IMR-90 (cell line): ENCODE measurements around the gene OSM. TPM values are rescaled to one million over a fixed set of nuclear protein-coding genes. Genes with fewer than 3 reads are reported as not detected.

ENCODE experiments used
- ATAC-seq: fragments of 200-7000 bp; cut with Tn5 transposase; 2 replicates; pipeline ENCODE4 v1.9.1; 2020; ENCODE audit warnings: low read depth, mild to moderate bottlenecking, moderate library complexity
- BruUV-seq: library from RNA; stranded (reverse); fragments of 400-500 nt; replicated peaks from 2 replicates; lab custom pipeline; 2021; lab: Mats Ljungman, UMichigan
- CTCF ChIA-PET: fragments of 300-600 bp; formaldehyde crosslinking; extraction: SDS; loops from one replicate; lab custom pipeline; 2021; ENCODE audit warnings: antibody characterized with exemption; lab: Yijun Ruan, JAX
- POLR2A ChIA-PET: fragments of 300-600 bp; sonication (Branson Sonifier 250); formaldehyde crosslinking; loops from one replicate; lab custom pipeline; 2022; ENCODE audit warnings: antibody characterized with exemption; ENCODE audit not compliant: unreplicated experiment; lab: Charles Lee
- DNase-seq: peaks from one replicate; pipeline ENCODE4 v3.0.0; 2013
- H2AFZ ChIP-seq: replicated peaks from 2 replicates; pipeline ENCODE3; 2013; ENCODE audit warnings: low read length, mild to moderate bottlenecking; ENCODE audit not compliant: poor library complexity
- H2AK5ac ChIP-seq: 2 replicates; pipeline ENCODE4 v1.6.1; 2013; ENCODE audit warnings: low read depth, low read length, inconsistent platforms
- H2AK9ac ChIP-seq: replicated peaks from 2 replicates; pipeline ENCODE3; 2013; ENCODE audit warnings: mild to moderate bottlenecking, low read depth, low read length, moderate library complexity; ENCODE audit not compliant: poor library complexity
- H2BK120ac ChIP-seq: 2 replicates; pipeline ENCODE4 v1.6.1; 2013; ENCODE audit warnings: low read depth, low read length, inconsistent platforms
- H2BK15ac ChIP-seq: 3 replicates; pipeline ENCODE4 v1.6.1; 2013; ENCODE audit warnings: low read depth, low read length, inconsistent platforms
- H2BK20ac ChIP-seq: 2 replicates; pipeline ENCODE4 v1.6.1; 2013; ENCODE audit warnings: low read depth, mild to moderate bottlenecking, inconsistent platforms, low read length, moderate library complexity
- H2BK5ac ChIP-seq: 2 replicates; pipeline ENCODE4 v1.6.1; 2013; ENCODE audit warnings: mild to moderate bottlenecking, low read depth, low read length, inconsistent platforms; ENCODE audit not compliant: poor library complexity, severe bottlenecking
- H3K14ac ChIP-seq: replicated peaks from 2 replicates; pipeline ENCODE4 v1.6.1; 2013; ENCODE audit warnings: low read depth, low read length, inconsistent platforms
- H3K18ac ChIP-seq: 2 replicates; pipeline ENCODE4 v1.6.1; 2013; ENCODE audit warnings: low read depth, low read length, control low read depth
- H3K23ac ChIP-seq: 2 replicates; pipeline ENCODE4 v1.6.1; 2013; ENCODE audit warnings: low read depth, low read length, inconsistent platforms
- H3K27ac ChIP-seq: 2 replicates; pipeline ENCODE4 v1.5.1; 2013; ENCODE audit warnings: mild to moderate bottlenecking, control low read depth, low read length; ENCODE audit not compliant: insufficient read depth
- H3K27me3 ChIP-seq: 2 replicates; pipeline ENCODE4 v1.6.1; 2013; ENCODE audit warnings: low read length; ENCODE audit not compliant: control insufficient read depth, insufficient read depth
- H3K36me3 ChIP-seq: 2 replicates; pipeline ENCODE4 v1.6.1; 2013; ENCODE audit warnings: low read length, mixed read lengths; ENCODE audit not compliant: control insufficient read depth, insufficient read depth
- H3K4ac ChIP-seq: 2 replicates; pipeline ENCODE4 v1.6.1; 2013; ENCODE audit warnings: low read depth, low read length, inconsistent platforms
- H3K4me1 ChIP-seq: 2 replicates; pipeline ENCODE4 v1.6.1; 2013; ENCODE audit warnings: low read length, mixed read lengths; ENCODE audit not compliant: control insufficient read depth, insufficient read depth
- H3K4me2 ChIP-seq: 2 replicates; pipeline ENCODE4 v1.6.1; 2013; ENCODE audit warnings: low read depth, mild to moderate bottlenecking, control low read depth, low read length, moderate library complexity
- H3K4me3 ChIP-seq: 2 replicates; pipeline ENCODE4 v1.5.1; 2013; ENCODE audit warnings: low read depth, mild to moderate bottlenecking, control low read depth, low read length, moderate library complexity; ENCODE audit not compliant: insufficient read depth
- H3K56ac ChIP-seq: 2 replicates; pipeline ENCODE4 v1.6.1; 2013; ENCODE audit warnings: low read length, inconsistent platforms; ENCODE audit not compliant: insufficient read depth; ENCODE audit errors: extremely low read depth
- H3K79me1 ChIP-seq, 2 experiments: 2 replicates each; pipeline ENCODE4 v1.6.1; 2013; ENCODE audit warnings: low read length in 2 of 2, inconsistent platforms in 1 of 2, low read depth in 1 of 2
- H3K9ac ChIP-seq: 2 replicates; pipeline ENCODE4 v1.6.1; 2013; ENCODE audit warnings: low read depth, low read length, control low read depth
- H3K9me1 ChIP-seq: 2 replicates; pipeline ENCODE4 v1.6.1; 2013; ENCODE audit warnings: low read length, inconsistent platforms; ENCODE audit not compliant: insufficient read depth
- H3K9me3 ChIP-seq: 2 replicates; pipeline ENCODE4 v1.6.1; 2013; ENCODE audit warnings: low read length; ENCODE audit not compliant: control insufficient read depth, insufficient read depth
- H4K20me1 ChIP-seq: 2 replicates; pipeline ENCODE4 v1.6.1; 2013; ENCODE audit warnings: low read length, inconsistent platforms; ENCODE audit not compliant: insufficient read depth
- H4K5ac ChIP-seq: 2 replicates; pipeline ENCODE4 v1.6.1; 2013; ENCODE audit warnings: mild to moderate bottlenecking, low read depth, low read length, control low read depth
- H4K8ac ChIP-seq, 2 experiments: 2 replicates each; pipeline ENCODE4 v1.6.1; 2013; ENCODE audit warnings: low read depth in 2 of 2, low read length in 2 of 2, control low read depth in 1 of 2, inconsistent platforms in 1 of 2
- H4K91ac ChIP-seq: 2 replicates; pipeline ENCODE4 v1.6.1; 2013; ENCODE audit warnings: low read depth, low read length, inconsistent platforms; ENCODE audit not compliant: insufficient read depth
- CEBPB ChIP-seq: IDR thresholded peaks from 2 replicates; pipeline ENCODE4 v1.6.1; 2012; ENCODE audit warnings: low read depth, low read length, improper control_type of control experiment
- CHD1 ChIP-seq: IDR thresholded peaks from 2 replicates; pipeline ENCODE4 v1.6.1; 2012; ENCODE audit warnings: low read depth, low read length, improper control_type of control experiment
- MAZ ChIP-seq: IDR thresholded peaks from 2 replicates; pipeline ENCODE4 v1.6.1; 2012; ENCODE audit warnings: low read depth, mild to moderate bottlenecking, low read length, improper control_type of control experiment, moderate library complexity, borderline replicate concordance
- MXI1 ChIP-seq: IDR thresholded peaks from 2 replicates; pipeline ENCODE4 v1.6.1; 2012; ENCODE audit warnings: low read depth, mild to moderate bottlenecking, low read length, moderate library complexity, borderline replicate concordance
- RAD21 ChIP-seq: IDR thresholded peaks from 2 replicates; pipeline ENCODE4 v1.6.1; 2012; ENCODE audit warnings: low read length, improper control_type of control experiment
- RCOR1 ChIP-seq: IDR thresholded peaks from 2 replicates; pipeline ENCODE4 v1.6.1; 2012; ENCODE audit warnings: mild to moderate bottlenecking, low read length, improper control_type of control experiment; ENCODE audit not compliant: insufficient replicate concordance
- RFX5 ChIP-seq: IDR thresholded peaks from 2 replicates; pipeline ENCODE4 v1.8.0; 2012; ENCODE audit warnings: low read depth, mild to moderate bottlenecking, low read length, moderate library complexity
- SMC3 ChIP-seq: fragments of 150-350 bp; IDR thresholded peaks from 2 replicates; pipeline ENCODE4 v1.6.1; 2016; ENCODE audit warnings: low read depth, mild to moderate bottlenecking, antibody characterized with exemption, low read length, moderate library complexity
- WGBS, 2 experiments: methylation state at CpG; one replicate each; pipeline versions ENCODE4 v1.1.5 to v1.1.7; 2013; ENCODE audit warnings: missing lambda C conversion rate in 2 of 2; ENCODE audit not compliant: insufficient read length in 1 of 2; ENCODE audit errors: extremely low coverage in 2 of 2; 5-methylcytosine and 5-hydroxymethylcytosine counted together
- dilution Hi-C: fragments of 300-500 bp; cut with HindIII; formaldehyde crosslinking; loops from one replicate; pipeline ENCODE4 v1.14.3; 2018; ENCODE audit warnings: low sequenced_read_pairs; ENCODE audit not compliant: unreplicated experiment
- in situ Hi-C: fragments of 300-500 bp; cut with MboI; formaldehyde crosslinking; loops from 3 replicates; pipeline ENCODE4 v1.14.3; 2019; ENCODE audit warnings: low sequenced_read_pairs, inconsistent platforms, mixed read lengths
- intact Hi-C: fragments of 100-400 bp; cut with micrococcal nuclease; formaldehyde crosslinking; loops from 2 replicates; pipeline ENCODE4 v1.10.0; 2022
- polyA plus RNA-seq, 3 experiments: library from polyadenylated mRNA; depleted of rRNA; stranded (reverse); fragments of >200 nt; gene quantifications; 2 replicates each; pipeline ENCODE4 v1.2.3, GENCODE V29; 2012; ENCODE audit warnings: low replicate concordance in 1 of 3
- total RNA-seq: library from RNA; depleted of rRNA; stranded (reverse); fragments of >200 nt; gene quantifications from 2 replicates; pipeline ENCODE4 v1.2.3, GENCODE V29; 2012
- TF ChIP-seq, protein P1 (sequence below): fragments of 150-350 bp; IDR thresholded peaks from 2 replicates; pipeline ENCODE4 v1.6.1; 2016; ENCODE audit warnings: low read depth, mild to moderate bottlenecking, low read length, moderate library complexity, borderline replicate concordance

Gene OSM
- total and polyA plus RNA-seq, 2 of the 4 experiments (the other 2 are of a cell fraction), result not detected

DNA sequence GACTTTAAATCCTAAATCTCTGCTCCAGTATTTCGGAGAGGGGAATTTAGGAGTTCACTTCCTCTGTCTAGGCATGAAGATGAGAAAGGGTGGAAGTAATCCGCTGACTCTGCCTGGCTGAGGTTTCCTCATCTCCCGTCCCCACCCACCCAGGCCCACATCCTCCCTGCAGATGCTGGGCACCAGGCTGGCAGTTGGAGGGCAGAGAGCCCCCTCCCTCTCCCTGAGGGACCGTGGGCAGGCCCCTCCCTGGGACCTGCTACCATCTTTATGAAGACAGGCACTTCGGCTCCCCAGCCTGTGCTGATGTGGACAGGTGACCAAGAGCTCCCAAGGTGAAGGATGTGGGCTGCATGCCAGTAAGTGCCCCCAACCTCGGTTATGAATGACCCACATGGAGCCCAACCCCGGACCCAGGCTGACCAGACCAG, 16.0 kb upstream of the OSM start:
- dilution Hi-C loops (no loop called here), intact Hi-C loops (no loop called here), in situ Hi-C loops (no loop called here)
- no peak overlapping the region for H3K18ac ChIP-seq
- H3K27ac ChIP-seq, result no peak overlapping the region
- H3K9ac ChIP-seq, result no peak overlapping the region
- peaks cover 3% of the 10 kb centered on the region; the same call in 1 of the 2 replicates for H4K20me1 ChIP-seq
- H2BK120ac ChIP-seq, result no peak overlapping the region
- no peak for DNase-seq
- no peak overlapping the region for H2BK5ac ChIP-seq
- H2AK5ac ChIP-seq, result no peak overlapping the region
- H2AK9ac ChIP-seq, result no peak overlapping the region
- TF ChIP-seq SMC3 (no peak), RAD21 (no peak), MXI1 (no peak), RFX5 (no peak), CHD1 (no peak), RCOR1 (no peak), MAZ (no peak), CEBPB (no peak)
- TF ChIP-seq, protein P1, sequence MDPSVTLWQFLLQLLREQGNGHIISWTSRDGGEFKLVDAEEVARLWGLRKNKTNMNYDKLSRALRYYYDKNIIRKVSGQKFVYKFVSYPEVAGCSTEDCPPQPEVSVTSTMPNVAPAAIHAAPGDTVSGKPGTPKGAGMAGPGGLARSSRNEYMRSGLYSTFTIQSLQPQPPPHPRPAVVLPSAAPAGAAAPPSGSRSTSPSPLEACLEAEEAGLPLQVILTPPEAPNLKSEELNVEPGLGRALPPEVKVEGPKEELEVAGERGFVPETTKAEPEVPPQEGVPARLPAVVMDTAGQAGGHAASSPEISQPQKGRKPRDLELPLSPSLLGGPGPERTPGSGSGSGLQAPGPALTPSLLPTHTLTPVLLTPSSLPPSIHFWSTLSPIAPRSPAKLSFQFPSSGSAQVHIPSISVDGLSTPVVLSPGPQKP, result no peak
- no peak overlapping the region for H2AFZ ChIP-seq
- H4K5ac ChIP-seq, result no peak overlapping the region
- no peak overlapping the region for H3K56ac ChIP-seq
- peaks cover 24% of the 10 kb centered on the region for H3K36me3 ChIP-seq
- no peak overlapping the region for H2BK20ac ChIP-seq
- H2BK15ac ChIP-seq, result no peak overlapping the region
- no peak overlapping the region for H3K4me2 ChIP-seq
- H3K4me1 ChIP-seq, result peaks cover 9% of the 10 kb centered on the region
- no peak overlapping the region for H3K23ac ChIP-seq
- H4K8ac ChIP-seq, result no peak overlapping the region
- peaks cover 8% of the 10 kb centered on the region for H3K9me1 ChIP-seq
- no TSS peak for BruUV-seq
- H3K4me3 ChIP-seq, result no peak overlapping the region
- H3K79me1 ChIP-seq, result 0 out of 4 replicates have a peak, but pooled peaks cover 0 to 5% of the 10 kb centered on the region in 2 experiments
- no peak overlapping the region for H3K4ac ChIP-seq
- H3K27me3 ChIP-seq, result no peaks in the 10 kb centered on the region
- ATAC-seq, result no peak
- no CpG with 5 or more reads among the region's 7 CpGs for WGBS, 2 experiments
- no peak overlapping the region for H3K14ac ChIP-seq
- no peaks in the 10 kb centered on the region for H3K9me3 ChIP-seq
- H4K91ac ChIP-seq, result no peak overlapping the region
- ChIA-PET POLR2A (no interaction called here), CTCF (no interaction called here)
